Astrocyte of the spinal cord (primary cell): ENCODE results near the gene DLG5.

Source experiments
- DNase-seq: peaks from one replicate; pipeline ENCODE4 v3.0.0; 2011; ENCODE audit warnings: low read depth, low spot score
- H3K4me3 ChIP-seq: 2 replicates; pipeline ENCODE4 v1.5.1; 2011; ENCODE audit warnings: low read depth, mild to moderate bottlenecking, low read length, moderate library complexity
- in situ Hi-C: cut with HindIII; loops from 2 replicates; pipeline ENCODE4 v1.10.0; 2017; ENCODE audit warnings: low sequenced_read_pairs
- TF ChIP-seq, protein P1 (sequence below): IDR thresholded peaks from 2 replicates; pipeline ENCODE4 v1.5.1; 2012; ENCODE audit warnings: low read depth, mild to moderate bottlenecking, low read length, inconsistent platforms

DLG5 gene

DNA sequence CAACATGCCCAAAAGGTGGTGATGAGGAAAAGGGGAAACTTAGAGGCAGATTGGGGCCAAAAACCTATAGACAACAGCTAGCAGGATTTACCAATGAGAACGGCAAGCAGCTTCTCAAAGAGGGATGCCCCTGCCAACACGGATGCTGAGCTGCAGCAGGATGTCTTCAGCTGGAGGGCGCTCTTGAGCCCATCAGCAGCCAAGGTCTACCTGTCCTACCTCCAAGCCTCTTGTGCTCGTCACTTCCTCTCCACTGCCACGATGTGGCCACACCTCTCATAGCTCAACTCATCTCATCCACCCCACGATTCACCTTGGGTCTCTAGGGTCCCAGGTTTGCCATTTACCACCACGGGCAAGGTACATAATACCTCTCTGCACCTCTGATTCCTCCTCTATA lies 36.5 kb downstream of the DLG5 start:
- no peak for DNase-seq
- TF ChIP-seq, protein P1, sequence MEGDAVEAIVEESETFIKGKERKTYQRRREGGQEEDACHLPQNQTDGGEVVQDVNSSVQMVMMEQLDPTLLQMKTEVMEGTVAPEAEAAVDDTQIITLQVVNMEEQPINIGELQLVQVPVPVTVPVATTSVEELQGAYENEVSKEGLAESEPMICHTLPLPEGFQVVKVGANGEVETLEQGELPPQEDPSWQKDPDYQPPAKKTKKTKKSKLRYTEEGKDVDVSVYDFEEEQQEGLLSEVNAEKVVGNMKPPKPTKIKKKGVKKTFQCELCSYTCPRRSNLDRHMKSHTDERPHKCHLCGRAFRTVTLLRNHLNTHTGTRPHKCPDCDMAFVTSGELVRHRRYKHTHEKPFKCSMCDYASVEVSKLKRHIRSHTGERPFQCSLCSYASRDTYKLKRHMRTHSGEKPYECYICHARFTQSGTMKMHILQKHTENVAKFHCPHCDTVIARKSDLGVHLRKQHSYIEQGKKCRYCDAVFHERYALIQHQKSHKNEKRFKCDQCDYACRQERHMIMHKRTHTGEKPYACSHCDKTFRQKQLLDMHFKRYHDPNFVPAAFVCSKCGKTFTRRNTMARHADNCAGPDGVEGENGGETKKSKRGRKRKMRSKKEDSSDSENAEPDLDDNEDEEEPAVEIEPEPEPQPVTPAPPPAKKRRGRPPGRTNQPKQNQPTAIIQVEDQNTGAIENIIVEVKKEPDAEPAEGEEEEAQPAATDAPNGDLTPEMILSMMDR = no peak
- in situ Hi-C loops = loop anchor here (10.0 kb wide), 1 partner anchor 55 kb away; no protein-coding TSS in a partner anchor
- no peak overlapping the region for H3K4me3 ChIP-seq

DNA sequence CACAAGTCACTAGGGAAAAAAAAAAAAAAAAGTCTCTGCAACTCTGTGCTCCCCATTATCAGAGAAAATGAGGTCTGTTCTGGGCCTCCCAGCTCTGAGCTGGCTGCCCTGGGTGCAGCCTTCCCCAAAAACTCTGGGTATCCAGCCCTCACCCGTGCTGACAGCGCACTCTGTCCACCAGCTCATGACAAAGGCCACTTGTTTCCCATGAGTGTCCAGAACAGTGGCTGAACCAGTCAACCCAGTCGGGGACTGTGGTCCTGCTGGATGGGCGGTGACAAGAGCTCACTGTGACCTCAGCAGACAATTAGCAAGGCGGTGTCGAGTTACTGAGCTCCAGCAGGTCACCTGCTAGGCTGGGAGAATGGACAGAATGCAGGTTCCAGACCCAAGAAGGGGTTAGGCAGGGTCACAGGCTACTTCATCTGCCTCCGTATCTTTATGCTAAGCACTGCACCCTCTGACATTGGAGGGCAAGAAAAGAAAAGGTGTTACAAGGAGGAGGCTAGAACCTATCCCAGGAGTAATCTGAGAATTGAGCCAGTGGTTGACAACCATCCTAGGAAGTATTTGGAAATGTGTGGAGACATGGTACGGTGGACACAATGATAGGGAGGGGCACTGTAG lies 37.2 kb downstream of the DLG5 start:
- DNase-seq = no peak
- in situ Hi-C loops = no loop called here
- no peak overlapping the region for H3K4me3 ChIP-seq
- TF ChIP-seq, protein P1 = no peak

DNA sequence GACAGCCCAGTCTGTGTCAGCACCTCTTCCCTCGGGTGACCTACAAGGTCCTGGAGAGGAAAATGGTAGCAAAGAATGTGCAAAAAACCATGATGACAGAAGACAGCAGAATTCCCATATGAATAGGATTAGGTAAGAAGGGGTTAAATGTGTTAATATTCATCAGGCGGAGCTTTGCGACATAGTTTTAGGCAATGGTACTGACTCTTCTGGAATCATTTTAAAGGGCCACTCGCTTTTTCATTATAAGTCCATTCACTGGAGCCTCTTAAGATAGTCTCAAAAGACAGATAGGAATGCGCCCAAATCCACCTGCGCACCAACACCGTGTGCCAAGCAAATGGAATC lies 38.2 kb downstream of the DLG5 start:
- TF ChIP-seq, protein P1 = no peak
- in situ Hi-C loops = no loop called here
- no peak overlapping the region for H3K4me3 ChIP-seq
- DNase-seq = no peak

DNA sequence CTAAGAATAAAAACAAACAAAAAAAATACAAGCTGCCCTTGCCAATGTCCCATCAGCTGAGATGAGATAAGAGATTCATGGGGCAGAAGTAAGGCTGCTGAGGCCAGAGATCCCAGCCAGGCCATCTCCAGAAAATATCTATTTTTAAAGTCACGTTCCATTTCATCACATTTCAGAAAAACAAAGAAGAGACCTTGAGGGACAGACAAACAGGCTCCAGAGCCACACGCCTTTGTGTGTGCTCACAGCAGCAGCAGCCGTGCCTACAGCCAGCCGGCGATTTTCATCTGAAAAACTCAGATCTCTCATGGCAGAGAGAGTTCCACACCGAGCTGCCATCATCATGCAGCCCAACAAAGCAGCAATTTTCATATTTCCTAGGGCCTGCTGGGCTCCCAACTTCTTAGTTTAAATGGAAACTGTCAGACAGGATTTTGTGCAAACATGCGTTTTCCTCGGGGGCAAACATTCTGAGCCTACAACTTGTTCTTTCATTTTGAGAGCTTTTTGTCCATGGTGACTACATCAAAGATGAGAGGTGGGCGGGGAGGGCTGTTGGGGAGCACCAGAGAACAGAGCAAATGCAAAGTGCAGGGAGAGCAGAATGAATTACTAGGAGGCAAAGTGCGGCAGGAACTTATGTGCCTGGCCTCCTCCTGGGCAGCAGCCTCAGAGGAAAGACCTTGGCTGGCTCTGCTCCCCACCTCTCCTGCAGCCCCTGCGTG lies 38.8 kb downstream of the DLG5 start:
- TF ChIP-seq, protein P1 = no peak
- H3K4me3 ChIP-seq = no peak overlapping the region
- DNase-seq = no peak
- in situ Hi-C loops = no loop called here

DNA sequence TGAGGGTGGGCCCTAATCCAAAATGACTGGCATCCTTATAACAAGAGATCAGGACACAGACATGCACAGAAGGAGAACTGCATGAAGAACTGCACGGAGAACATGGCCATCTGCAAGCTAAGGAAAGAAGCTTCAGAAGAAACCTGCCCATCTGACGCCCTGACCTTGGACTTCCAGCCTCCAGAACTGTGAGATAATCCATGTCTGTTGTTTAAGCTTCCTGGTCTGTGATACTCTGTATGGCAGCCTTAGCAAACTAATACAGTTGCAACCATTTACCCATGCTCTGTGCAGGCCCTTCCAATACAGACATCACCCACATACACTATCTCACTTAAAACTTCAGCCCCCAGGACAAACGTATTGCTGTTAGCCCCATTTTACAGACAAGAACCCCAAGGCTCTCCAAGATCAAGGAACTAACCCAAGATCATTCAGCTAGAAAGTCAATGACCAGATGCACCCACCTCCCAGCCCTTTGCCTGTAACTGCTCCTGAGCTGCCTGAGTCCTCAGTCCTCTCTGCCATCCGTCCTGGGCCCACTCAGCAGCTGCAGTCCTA lies 39.7 kb downstream of the DLG5 start:
- no peak overlapping the region for H3K4me3 ChIP-seq
- in situ Hi-C loops = no loop called here
- TF ChIP-seq, protein P1 = no peak
- DNase-seq = no peak

DNA sequence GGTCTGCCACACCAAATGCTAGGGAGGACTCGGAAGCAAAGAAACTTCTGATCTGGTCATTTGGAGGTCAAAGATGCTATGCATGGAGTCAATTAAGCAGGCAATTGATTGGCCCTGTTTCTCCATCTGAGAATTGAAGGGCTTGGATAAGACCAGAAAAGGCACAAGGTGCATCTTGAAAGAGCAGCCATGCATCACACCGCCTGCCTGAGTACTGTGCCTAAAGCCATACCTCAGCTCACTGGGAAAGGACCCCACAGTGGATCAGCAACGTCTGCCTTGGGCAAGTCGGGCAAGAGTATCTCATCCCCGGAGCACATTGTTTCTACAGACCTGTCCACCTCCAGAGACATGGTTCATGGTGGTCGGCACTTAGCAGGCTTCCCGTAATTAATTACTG lies 42.4 kb downstream of the DLG5 start:
- H3K4me3 ChIP-seq = no peak overlapping the region
- in situ Hi-C loops = no loop called here
- DNase-seq = no peak
- TF ChIP-seq, protein P1 = no peak
